ENCODE measurements around the gene PDGFRB. TPM values are rescaled to one million over a fixed set of nuclear protein-coding genes. Genes with fewer than 3 reads are reported as not detected.
A peak's percentile ranks its signal among the peaks of the same experiment; 100 is the strongest.

The PDGFRB gene
- total RNA-seq, 1 donor, result 0.54 TPM

- DNase-seq (ENCODE audit: low read depth in 2 of 3, low spot score in 2 of 3), result no peak
Observed at GRCh38 chr5:150070821-150071220, 84.8 kb downstream of the PDGFRB start.

- no peak for DNase-seq (ENCODE audit: low read depth in 2 of 3, low spot score in 2 of 3)
Observed at GRCh38 chr5:150069672-150070627, 85.7 kb downstream of the PDGFRB start.

GRCh38 chr5:150068961-150069645, 86.5 kb downstream of the PDGFRB start:
- no peak for DNase-seq (ENCODE audit: low read depth in 2 of 3, low spot score in 2 of 3)

GRCh38 chr5:150068472-150068871, 87.2 kb downstream of the PDGFRB start:
- no peak for DNase-seq (ENCODE audit: low read depth in 2 of 3, low spot score in 2 of 3)

- DNase-seq (ENCODE audit: low read depth in 2 of 3, low spot score in 2 of 3), result no peak
Observed at GRCh38 chr5:150068071-150068470, 87.6 kb downstream of the PDGFRB start.

GRCh38 chr5:150067405-150067960, 88.2 kb downstream of the PDGFRB start:
- DNase-seq (ENCODE audit: low read depth in 2 of 3, low spot score in 2 of 3), result no peak

GRCh38 chr5:150066901-150067396, 88.7 kb downstream of the PDGFRB start:
- DNase-seq (ENCODE audit: low read depth in 2 of 3, low spot score in 2 of 3), result peak in 1 of 3 donors; percentile 35

- DNase-seq (ENCODE audit: low read depth in 2 of 3, low spot score in 2 of 3), result no peak
Observed at GRCh38 chr5:150066436-150066835, 89.2 kb downstream of the PDGFRB start.

- DNase-seq (ENCODE audit: low read depth in 2 of 3, low spot score in 2 of 3), result no peak
Observed at GRCh38 chr5:150065886-150066285, 89.8 kb downstream of the PDGFRB start.

- DNase-seq (ENCODE audit: low read depth in 2 of 3, low spot score in 2 of 3), result no peak
Observed at GRCh38 chr5:150065346-150065745, 90.3 kb downstream of the PDGFRB start.

- DNase-seq (ENCODE audit: low read depth in 2 of 3, low spot score in 2 of 3), result no peak
Observed at GRCh38 chr5:150064681-150065220, 90.9 kb downstream of the PDGFRB start.

Small RNAs within 50 kb of the gene (small RNA-seq; reads per million reads assigned to genes)
- gene RF00019, result not detected

Other genes starting within 250 kb of the PDGFRB start
- under 0.01 TPM for gene PDE6A, start 211.1 kb downstream of the PDGFRB start, total RNA-seq
- 7.0 TPM for gene SLC26A2, start 195.1 kb downstream of the PDGFRB start, total RNA-seq
- 3.2 TPM for gene TIGD6, start 155.2 kb downstream of the PDGFRB start, total RNA-seq
- 35.3 TPM for gene HMGXB3, start 155.1 kb downstream of the PDGFRB start, total RNA-seq
- gene CSF1R, start 69.3 kb downstream of the PDGFRB start, total RNA-seq, result 3.2 TPM
- not detected for gene CDX1, start 10.9 kb upstream of the PDGFRB start, total RNA-seq
- gene SLC6A7, start 34.2 kb upstream of the PDGFRB start, total RNA-seq, result under 0.01 TPM
- gene CAMK2A, start 133.9 kb upstream of the PDGFRB start, total RNA-seq, result under 0.01 TPM
- under 0.01 TPM for gene ARSI, start 147.1 kb upstream of the PDGFRB start, total RNA-seq
- 25.6 TPM for gene TCOF1, start 201.9 kb upstream of the PDGFRB start, total RNA-seq